GM18861 (cell line): Measurements from ENCODE around the gene APBA1.
"Not testable (repeated sequence)": the region's sequence is repeated elsewhere in the genome, so short reads cannot be mapped to it uniquely, and the experiment has no call there.

Experiments
- ATAC-seq: cut with Tn5 transposase; IDR thresholded peaks from one replicate; pipeline ENCODE4 v1.9.1; 2021; ENCODE audit not compliant: unreplicated experiment

Gene APBA1

GRCh38 chr9:69446496-69446895 lies 225.7 kb downstream of the APBA1 start:
- no peak for ATAC-seq

- no peak for ATAC-seq
These were observed 226.9 kb downstream of the APBA1 start for GRCh38 chr9:69445251-69445650.

- ATAC-seq = no peak
These were observed 227.4 kb downstream of the APBA1 start for GRCh38 chr9:69444791-69445190.

DNA sequence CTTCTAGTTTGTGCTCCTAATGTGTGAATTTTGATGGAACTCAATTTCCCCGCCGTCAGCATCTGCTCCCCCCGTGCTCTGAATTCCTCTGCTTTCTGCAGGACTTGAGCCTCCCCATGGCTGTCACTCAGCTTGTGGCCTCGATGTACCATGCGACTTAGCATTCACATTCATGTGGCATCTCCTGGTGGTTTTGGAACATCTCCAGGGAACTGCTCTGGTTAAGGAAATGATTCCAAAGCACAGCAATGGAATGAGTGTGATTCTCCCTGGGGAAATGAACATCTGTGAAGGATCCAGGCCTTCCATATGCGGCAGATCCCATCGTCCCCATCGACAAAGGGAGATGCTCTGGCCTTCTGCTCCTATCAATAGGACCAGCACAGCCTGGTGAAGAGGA lies 228.2 kb downstream of the APBA1 start:
- no peak for ATAC-seq

GRCh38 chr9:69443178-69443577 lies 229.0 kb downstream of the APBA1 start:
- ATAC-seq = no peak

GRCh38 chr9:69442486-69442885 lies 229.7 kb downstream of the APBA1 start:
- no peak for ATAC-seq

DNA sequence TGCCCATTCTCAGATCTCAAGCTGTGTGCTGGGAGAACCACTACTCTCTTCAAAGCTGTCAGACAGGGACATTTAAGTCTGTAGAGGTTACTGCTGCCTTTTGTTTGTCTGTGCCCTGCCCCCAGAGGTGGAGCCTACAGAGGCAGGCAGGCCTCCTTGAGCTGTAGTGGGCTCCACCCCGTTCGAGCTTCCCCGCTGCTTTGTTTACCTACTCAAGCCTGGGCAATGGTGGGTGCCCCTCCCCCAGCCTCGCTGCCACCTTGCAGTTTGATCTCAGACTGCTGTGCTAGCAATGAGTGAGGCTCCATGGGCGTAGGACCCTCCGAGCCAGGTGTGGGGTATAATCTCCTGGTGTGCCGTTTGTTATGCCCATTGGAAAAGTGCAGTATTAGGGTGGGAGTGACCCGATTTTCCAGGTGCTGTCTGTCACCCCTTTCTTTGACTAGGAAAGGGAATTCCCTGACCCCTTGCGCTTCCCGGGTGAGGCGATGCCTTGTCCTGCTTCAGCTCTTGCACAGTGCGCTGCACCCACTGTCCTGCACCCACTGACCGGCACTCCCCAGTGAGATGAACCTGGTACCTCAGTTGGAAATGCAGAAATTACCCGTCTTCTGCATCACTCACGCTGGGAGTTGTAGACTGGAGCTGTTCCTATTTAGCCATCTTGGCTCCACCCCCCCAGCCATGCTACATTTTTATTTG lies 231.8 kb downstream of the APBA1 start:
- ATAC-seq = not testable (repeated sequence)

GRCh38 chr9:69439654-69440053 lies 232.5 kb downstream of the APBA1 start:
- not testable (repeated sequence) for ATAC-seq

- ATAC-seq = no peak
These were observed 238.2 kb downstream of the APBA1 start for GRCh38 chr9:69433968-69434367.

DNA sequence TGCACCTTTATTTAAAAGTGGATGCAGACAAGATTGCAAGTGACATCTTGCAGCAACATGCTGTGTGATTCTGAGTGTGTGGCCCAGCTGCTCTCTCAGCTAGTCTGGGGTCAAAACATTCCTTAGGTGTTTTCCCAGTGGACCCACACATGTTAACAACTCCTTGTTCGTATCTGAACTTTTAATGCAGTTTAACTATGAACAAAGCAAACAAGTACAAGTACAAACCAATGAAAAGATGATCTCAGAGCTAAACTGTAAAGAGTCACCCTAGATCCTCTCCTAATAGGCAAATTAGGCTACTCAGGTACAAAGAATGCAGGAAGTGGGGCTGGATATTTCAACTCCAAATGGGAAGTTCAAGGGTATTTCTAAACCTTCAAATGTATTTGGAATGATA lies 238.8 kb downstream of the APBA1 start:
- no peak for ATAC-seq

- ATAC-seq = no peak
These were observed 239.5 kb downstream of the APBA1 start for GRCh38 chr9:69432623-69433022.

GRCh38 chr9:69431777-69432176 lies 240.4 kb downstream of the APBA1 start:
- ATAC-seq = no peak

DNA sequence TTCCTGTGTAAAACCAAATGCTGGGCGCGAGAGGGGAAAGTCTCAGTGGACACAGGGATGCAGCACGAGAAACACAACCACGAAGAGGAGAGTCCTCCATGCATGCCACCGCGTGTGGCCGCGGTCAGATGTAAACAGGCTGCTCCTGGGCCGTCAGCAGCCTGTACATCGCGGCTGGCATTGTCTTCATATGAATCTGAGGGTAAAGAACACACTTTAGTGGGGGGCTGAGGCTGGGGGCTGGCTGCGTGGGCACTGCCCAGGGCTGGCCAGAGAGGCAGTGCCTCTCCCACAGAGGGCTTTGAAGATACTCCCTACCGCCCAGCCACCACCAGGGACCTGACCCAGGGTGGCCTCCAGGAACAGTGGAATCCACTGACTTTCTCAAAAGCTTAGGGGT lies 241.0 kb downstream of the APBA1 start:
- ATAC-seq = no peak

DNA sequence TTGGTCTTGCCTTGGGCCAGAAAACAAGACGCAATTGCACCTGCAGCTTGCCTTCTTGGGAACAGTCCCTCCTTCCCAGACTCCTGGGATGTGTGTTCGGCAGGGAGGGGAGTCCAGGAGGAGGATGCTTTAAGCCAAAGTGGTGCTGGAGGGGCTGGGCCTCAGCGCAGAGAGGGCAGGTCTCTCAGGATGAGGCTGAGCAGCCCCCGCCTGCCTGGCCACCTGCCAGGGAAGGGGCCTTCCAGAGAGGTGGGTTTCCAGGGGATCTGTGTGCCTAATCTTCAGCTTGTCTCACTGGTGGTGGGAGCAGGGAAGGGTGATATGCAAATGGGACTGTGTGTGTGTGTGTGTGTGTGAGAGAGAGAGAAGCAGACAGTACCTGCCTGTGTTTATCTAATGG lies 242.0 kb downstream of the APBA1 start:
- no peak for ATAC-seq

DNA sequence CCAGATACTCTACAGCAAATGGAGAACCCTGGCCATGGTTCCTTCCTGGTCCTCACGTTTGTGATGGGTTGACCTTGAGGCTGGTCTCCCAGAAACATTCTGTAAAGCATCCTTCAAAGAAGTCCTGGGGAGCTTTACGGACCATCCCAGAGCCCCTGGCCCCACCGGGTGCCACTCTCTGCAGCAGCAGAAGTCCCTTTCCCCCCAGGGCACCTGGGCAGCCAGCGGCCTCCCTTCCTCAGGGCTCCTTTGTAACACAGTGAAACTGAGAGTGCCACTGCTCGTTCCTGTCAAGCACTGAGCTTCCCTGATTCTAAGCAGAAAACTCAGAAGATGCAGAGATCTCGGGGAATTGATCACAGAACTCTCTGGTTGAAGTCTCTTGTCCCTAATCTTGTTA lies 242.9 kb downstream of the APBA1 start:
- no peak for ATAC-seq

- ATAC-seq = no peak
These were observed 244.0 kb downstream of the APBA1 start for GRCh38 chr9:69428017-69428785.

GRCh38 chr9:69427286-69427685 lies 244.9 kb downstream of the APBA1 start:
- no peak for ATAC-seq

DNA sequence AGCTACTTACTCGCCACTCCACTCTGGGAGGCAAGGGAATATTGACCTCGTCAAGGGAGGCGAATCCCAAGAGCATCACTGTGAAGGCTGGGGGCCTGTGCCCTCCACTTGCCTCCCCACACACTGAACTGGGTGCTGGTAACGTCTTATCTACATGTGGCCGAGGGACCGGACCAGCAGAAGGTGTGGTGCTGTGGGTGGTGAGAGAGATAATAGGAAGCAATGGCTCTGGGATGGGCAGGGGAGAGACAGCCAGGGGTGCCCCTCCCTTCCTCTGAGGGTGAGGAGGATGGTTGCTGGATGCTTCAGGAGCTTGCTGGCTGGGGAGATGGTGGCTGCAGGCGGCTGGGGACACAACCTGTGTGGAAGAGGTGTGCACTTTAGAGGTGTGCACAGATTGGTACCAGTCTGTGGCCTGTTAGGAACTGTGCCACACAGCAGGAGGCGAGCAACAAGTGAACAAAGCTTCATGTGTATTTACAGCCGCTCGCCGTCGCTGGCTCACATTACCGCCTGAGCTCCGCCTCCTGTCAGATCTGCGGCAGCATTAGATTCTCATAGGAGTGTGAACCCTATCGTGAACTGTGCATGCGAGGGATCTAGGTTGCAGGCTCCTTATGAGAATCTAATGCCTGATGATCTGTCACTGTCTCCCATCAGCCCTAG lies 246.9 kb downstream of the APBA1 start:
- no peak for ATAC-seq

GRCh38 chr9:69421908-69422801 lies 250.0 kb downstream of the APBA1 start:
- ATAC-seq = no peak

DNA sequence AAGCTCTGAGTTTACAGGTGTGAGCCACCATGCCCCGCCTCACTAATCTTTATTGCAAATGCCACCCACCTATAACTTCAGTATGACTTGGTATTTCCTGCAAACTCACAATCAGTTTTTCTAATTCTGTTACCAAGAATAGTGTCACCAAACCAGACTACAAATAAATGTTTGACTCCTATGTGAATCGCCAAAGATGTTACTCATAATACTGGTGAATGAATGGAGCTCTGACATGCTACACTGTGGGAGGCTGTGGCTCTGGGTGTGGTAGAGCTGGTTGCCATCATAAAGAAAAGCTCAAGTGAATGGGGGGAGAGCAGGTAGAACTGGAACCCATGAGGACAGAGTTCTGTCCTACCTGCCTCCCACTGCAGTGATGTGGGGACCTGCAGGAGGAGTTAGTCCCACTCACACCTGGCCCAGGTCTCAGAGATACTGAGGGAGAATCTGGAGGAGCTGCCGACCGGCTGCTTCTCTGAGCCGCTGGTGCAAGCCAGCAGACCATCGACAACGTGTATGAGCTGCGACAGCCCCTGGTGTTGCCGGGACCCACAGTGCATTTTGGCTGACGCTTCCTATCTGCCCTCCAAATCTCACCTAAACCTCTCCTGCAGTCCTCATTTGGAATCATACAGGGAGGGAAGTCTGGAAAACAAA lies 251.4 kb downstream of the APBA1 start:
- no peak for ATAC-seq
